BE2C (cell line): ENCODE data around the gene ATAD5.
"Not testable (repeated sequence)": the region's sequence is repeated elsewhere in the genome, so short reads cannot be mapped to it uniquely, and the experiment has no call there.

Experiments
- DNase-seq: peaks from one replicate; pipeline ENCODE4 v3.0.0-alpha.2; 2020
- H3K27me3 ChIP-seq: fragments of 250-450 bp; sonication (Bioruptor Pico); 2 replicates; pipeline ENCODE4 v1.5.1; 2020; ENCODE audit warnings: mild to moderate bottlenecking
- H3K36me3 ChIP-seq: fragments of 250-450 bp; sonication (Bioruptor Pico); 2 replicates; pipeline ENCODE4 v1.5.1; 2020; ENCODE audit warnings: mild to moderate bottlenecking
- H3K4me1 ChIP-seq: fragments of 250-450 bp; sonication (Bioruptor Pico); 2 replicates; pipeline ENCODE4 v1.5.1; 2020
- H3K4me3 ChIP-seq: 2 replicates; pipeline ENCODE4 v1.5.1; 2011; ENCODE audit warnings: low read depth, low read length
- H3K9me3 ChIP-seq: fragments of 250-450 bp; sonication (Bioruptor Pico); 2 replicates; pipeline ENCODE4 v1.5.1; 2020
- CTCF ChIP-seq: IDR thresholded peaks from 2 replicates; pipeline ENCODE4 v1.5.1; 2012; ENCODE audit warnings: mild to moderate bottlenecking, low read depth, low read length

ATAD5 gene

GRCh38 chr17:30922235-30923030 is 90.7 kb downstream of the ATAD5 start:
- peaks cover 26% of the 10 kb centered on the region for H3K27me3 ChIP-seq
- H3K4me1 ChIP-seq = no peaks in the 10 kb centered on the region
- DNase-seq = no peak
- H3K36me3 ChIP-seq = no peaks in the 10 kb centered on the region
- H3K4me3 ChIP-seq = no peak overlapping the region
- TF ChIP-seq CTCF = no peak
- no peaks in the 10 kb centered on the region for H3K9me3 ChIP-seq

- no peak for DNase-seq
- no peaks in the 10 kb centered on the region for H3K4me1 ChIP-seq
- no peaks in the 10 kb centered on the region for H3K36me3 ChIP-seq
- no peaks in the 10 kb centered on the region for H3K9me3 ChIP-seq
- H3K4me3 ChIP-seq = no peak overlapping the region
- TF ChIP-seq CTCF = no peak
- H3K27me3 ChIP-seq = peaks cover 26% of the 10 kb centered on the region
These were observed 92.6 kb downstream of the ATAD5 start for GRCh38 chr17:30924341-30924740.

DNA sequence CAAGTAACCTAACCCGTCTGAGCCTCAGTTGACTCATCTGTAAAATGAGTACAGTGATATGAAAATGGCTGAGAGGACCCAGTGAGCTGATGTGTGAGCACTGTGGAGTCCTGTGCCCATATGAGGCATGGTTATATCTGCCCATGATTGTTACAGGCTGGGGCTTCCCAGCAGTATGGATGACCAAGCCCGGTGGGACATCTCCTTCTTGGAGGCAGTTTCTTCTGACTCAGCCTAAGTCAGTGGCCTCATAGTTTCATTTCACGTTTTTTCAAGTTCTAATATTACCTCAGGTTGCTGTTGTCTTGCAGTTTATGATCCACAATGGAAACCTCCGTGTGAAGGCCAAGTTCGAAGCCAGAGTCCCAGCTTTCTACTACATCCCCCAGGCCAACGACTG is 94.8 kb downstream of the ATAD5 start:
- no peaks in the 10 kb centered on the region for H3K4me1 ChIP-seq
- TF ChIP-seq CTCF = no peak
- no peak overlapping the region for H3K4me3 ChIP-seq
- DNase-seq = no peak
- H3K36me3 ChIP-seq = no peaks in the 10 kb centered on the region
- H3K27me3 ChIP-seq = peaks cover 18% of the 10 kb centered on the region
- H3K9me3 ChIP-seq = no peaks in the 10 kb centered on the region

- Histone ChIP-seq H3K27me3 (peaks cover 5% of the 10 kb centered on the region), H3K9me3 (no peaks in the 10 kb centered on the region), H3K4me1 (no peaks in the 10 kb centered on the region), H3K4me3 (no peak overlapping the region), H3K36me3 (no peaks in the 10 kb centered on the region)
- TF ChIP-seq CTCF = no peak
- no peak for DNase-seq
These were observed 96.0 kb downstream of the ATAD5 start for GRCh38 chr17:30927756-30928155.

DNA sequence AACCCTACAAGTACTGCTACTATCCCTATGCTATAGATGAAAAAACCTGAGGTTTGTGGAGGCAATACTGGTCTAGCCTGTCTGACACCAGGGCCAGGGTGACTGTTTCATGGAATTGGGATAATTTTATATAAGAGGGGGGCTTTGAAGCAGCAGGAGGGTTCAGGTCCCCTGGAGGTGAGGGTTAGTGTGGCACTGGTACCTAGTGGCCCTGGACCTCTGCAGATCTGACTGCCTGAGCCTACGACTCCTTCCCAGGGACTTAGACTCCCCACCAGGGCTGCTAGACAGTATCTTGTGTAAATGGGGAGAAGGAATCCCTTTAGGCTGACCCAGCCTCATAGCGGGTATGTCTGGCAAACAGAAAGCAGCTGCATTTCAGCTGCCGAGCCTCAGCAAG is 96.8 kb downstream of the ATAD5 start:
- no peak overlapping the region for H3K4me3 ChIP-seq
- no peak for TF ChIP-seq CTCF
- no peak for DNase-seq
- H3K9me3 ChIP-seq = no peaks in the 10 kb centered on the region
- no peaks in the 10 kb centered on the region for H3K36me3 ChIP-seq
- H3K27me3 ChIP-seq = no peaks in the 10 kb centered on the region
- H3K4me1 ChIP-seq = no peaks in the 10 kb centered on the region

GRCh38 chr17:30929081-30929633 is 97.4 kb downstream of the ATAD5 start:
- Histone ChIP-seq H3K27me3 (no peaks in the 10 kb centered on the region), H3K36me3 (no peaks in the 10 kb centered on the region), H3K4me1 (no peaks in the 10 kb centered on the region), H3K4me3 (no peak overlapping the region), H3K9me3 (no peaks in the 10 kb centered on the region)
- no peak for DNase-seq
- TF ChIP-seq CTCF = no peak

DNA sequence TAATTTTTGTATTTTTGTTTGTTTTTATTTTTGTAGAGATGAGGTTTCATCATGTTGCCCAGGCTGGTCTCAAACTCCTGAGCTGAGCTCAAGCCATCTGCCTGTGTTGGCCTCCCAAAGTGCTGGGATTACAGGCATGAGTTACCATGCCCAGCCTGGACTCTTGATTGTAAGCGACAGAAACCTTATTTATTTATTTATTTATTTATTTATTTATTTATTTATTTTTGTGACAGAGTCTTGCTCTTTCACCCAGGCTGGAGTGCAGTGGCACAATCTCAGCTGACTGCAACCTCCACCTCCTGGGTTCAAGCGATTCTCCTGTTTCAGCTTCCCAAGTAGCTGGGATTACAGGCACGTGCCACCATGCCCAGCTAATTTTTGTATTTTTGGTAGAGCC is 98.1 kb downstream of the ATAD5 start:
- H3K4me3 ChIP-seq, H3K36me3 ChIP-seq, H3K27me3 ChIP-seq, H3K9me3 ChIP-seq, H3K4me1 ChIP-seq, DNase-seq: not testable (repeated sequence)
